ENCODE results near the gene GULP1. TPM values are rescaled to one million over a fixed set of nuclear protein-coding genes. Genes with fewer than 3 reads are reported as not detected.

GULP1 gene
- polyA plus RNA-seq, 1 donor from 2014 or later = 10.2 TPM

GRCh38 chr2:188318161-188318749 is 26.6 kb downstream of the GULP1 start:
- Histone ChIP-seq H3K27me3 (ENCODE audit: insufficient read depth, low read depth, low read length) (no peaks in the 10 kb centered on the region), H3K36me3 (ENCODE audit: insufficient read depth, low read length) (no peaks in the 10 kb centered on the region), H4K20me1 (ENCODE audit: insufficient read depth) (no peaks in the 10 kb centered on the region), H3K79me2 (replicated peaks; ENCODE audit: insufficient read depth, low read length) (peaks cover 27% of the 10 kb centered on the region), H3F3A (ENCODE audit: insufficient read depth, low read length, poor library complexity, severe bottlenecking) (no peaks in the 10 kb centered on the region), H2AFZ (ENCODE audit: low read depth, low read length) (no peak overlapping the region), H3K4me2 (ENCODE audit: low read length) (no peak overlapping the region), H3K9me2 (ENCODE audit: insufficient read depth, low read length) (no peaks in the 10 kb centered on the region), H3K4me3 (ENCODE audit: low read length) (no peak overlapping the region), H3K9me3 (ENCODE audit: low read length) (no peaks in the 10 kb centered on the region), H3K9ac (ENCODE audit: low read length) (no peak overlapping the region), H3K27ac (ENCODE audit: low read length) (no peak overlapping the region)
- TF ChIP-seq SMC3 (conservative IDR thresholded peaks at IDR 0.05; ENCODE audit: poor library complexity) (no peak), EP300 (conservative IDR thresholded peaks at IDR 0.05; ENCODE audit: poor library complexity, severe bottlenecking) (no peak), REST (IDR thresholded peaks at IDR 0.05; ENCODE audit: borderline replicate concordance) (no peak), MXI1 (conservative IDR thresholded peaks at IDR 0.05; ENCODE audit: poor library complexity, severe bottlenecking) (no peak), CTCF (IDR thresholded peaks at IDR 0.05; ENCODE audit: poor library complexity, severe bottlenecking) (no peak), EZH2 (IDR thresholded peaks at IDR 0.05; ENCODE audit: borderline replicate concordance, insufficient read depth, low read length, poor library complexity, severe bottlenecking) (no peak), TAF1 (IDR thresholded peaks at IDR 0.05; ENCODE audit: low read depth) (no peak), RAD21 (conservative IDR thresholded peaks at IDR 0.05) (no peak), POLR2AphosphoS5 (IDR thresholded peaks at IDR 0.05) (no peak)

- no peaks in the 10 kb centered on the region for H3K27me3 ChIP-seq (ENCODE audit: insufficient read depth, low read depth, low read length)
- no peaks in the 10 kb centered on the region for H3K36me3 ChIP-seq (ENCODE audit: insufficient read depth, low read length)
- no peak overlapping the region for H3K9ac ChIP-seq (ENCODE audit: low read length)
- H2AFZ ChIP-seq (ENCODE audit: low read depth, low read length) = no peak overlapping the region
- no peaks in the 10 kb centered on the region for H3K9me3 ChIP-seq (ENCODE audit: low read length)
- H3K27ac ChIP-seq (ENCODE audit: low read length) = no peak overlapping the region
- H3K4me2 ChIP-seq (ENCODE audit: low read length) = no peak overlapping the region
- peaks cover 18% of the 10 kb centered on the region for H3K79me2 ChIP-seq (replicated peaks; ENCODE audit: insufficient read depth, low read length)
- H3K9me2 ChIP-seq (ENCODE audit: insufficient read depth, low read length) = no peaks in the 10 kb centered on the region
- no peak overlapping the region for H3K4me3 ChIP-seq (ENCODE audit: low read length)
- no peak for TF ChIP-seq REST (IDR thresholded peaks at IDR 0.05; ENCODE audit: borderline replicate concordance)
- TF ChIP-seq CTCF (IDR thresholded peaks at IDR 0.05; ENCODE audit: poor library complexity, severe bottlenecking) = no peak
- no peak for TF ChIP-seq EZH2 (IDR thresholded peaks at IDR 0.05; ENCODE audit: borderline replicate concordance, insufficient read depth, low read length, poor library complexity, severe bottlenecking)
- TF ChIP-seq RAD21 (conservative IDR thresholded peaks at IDR 0.05) = no peak
- no peak for TF ChIP-seq POLR2AphosphoS5 (IDR thresholded peaks at IDR 0.05)
- no peak for TF ChIP-seq TAF1 (IDR thresholded peaks at IDR 0.05; ENCODE audit: low read depth)
- no peak for TF ChIP-seq MXI1 (conservative IDR thresholded peaks at IDR 0.05; ENCODE audit: poor library complexity, severe bottlenecking)
- TF ChIP-seq EP300 (conservative IDR thresholded peaks at IDR 0.05; ENCODE audit: poor library complexity, severe bottlenecking) = no peak
- no peak for TF ChIP-seq SMC3 (conservative IDR thresholded peaks at IDR 0.05; ENCODE audit: poor library complexity)
- H3F3A ChIP-seq (ENCODE audit: insufficient read depth, low read length, poor library complexity, severe bottlenecking) = no peaks in the 10 kb centered on the region
- no peaks in the 10 kb centered on the region for H4K20me1 ChIP-seq (ENCODE audit: insufficient read depth)
Observed at GRCh38 chr2:188319838-188320237, 28.2 kb downstream of the GULP1 start.

All from neural cell (in vitro differentiated cells).